HG02840 (cell line): ENCODE data around the gene IER3.

Source experiments
- ATAC-seq: cut with Tn5 transposase; IDR thresholded peaks from one replicate; pipeline ENCODE4 v1.9.1; 2021; ENCODE audit warnings: mild to moderate bottlenecking, moderate library complexity, moderate number of reproducible peaks; ENCODE audit not compliant: unreplicated experiment, low FRiP score

Gene IER3

GRCh38 chr6:30749554-30750378 is 5.4 kb upstream of the IER3 start:
- no peak for ATAC-seq

- no peak for ATAC-seq
These were observed 4.6 kb upstream of the IER3 start for GRCh38 chr6:30748851-30749540.

GRCh38 chr6:30747902-30748769 is 3.8 kb upstream of the IER3 start:
- ATAC-seq = no peak

- no peak for ATAC-seq
These were observed 2.9 kb upstream of the IER3 start for GRCh38 chr6:30747300-30747687.

- peak; percentile 22 for ATAC-seq
These were observed 971 bp downstream of the IER3 start for GRCh38 chr6:30743099-30744053.

- ATAC-seq = peak; percentile 59
These were observed 1.8 kb downstream of the IER3 start, which contains the start of gene FLOT1 for GRCh38 chr6:30742316-30743098. FLOT1 (minus strand) TSS chr6:30742687; CDS start chr6:30742189, 498 bp downstream.

- no peak for ATAC-seq
These were observed 2.5 kb downstream of the IER3 start for GRCh38 chr6:30741789-30742315.

GRCh38 chr6:30741063-30741779 is 3.1 kb downstream of the IER3 start:
- no peak for ATAC-seq

- no peak for ATAC-seq
These were observed 3.8 kb downstream of the IER3 start for GRCh38 chr6:30740540-30740870.

GRCh38 chr6:30738532-30738931 is 5.8 kb downstream of the IER3 start:
- ATAC-seq = no peak

- no peak for ATAC-seq
These were observed 8.6 kb downstream of the IER3 start for GRCh38 chr6:30735668-30736314.

- ATAC-seq = no peak
These were observed 12.0 kb downstream of the IER3 start for GRCh38 chr6:30732237-30732943.

GRCh38 chr6:30730601-30731435 is 13.5 kb downstream of the IER3 start:
- no peak for ATAC-seq

GRCh38 chr6:30727920-30728553 is 16.3 kb downstream of the IER3 start:
- no peak for ATAC-seq

GRCh38 chr6:30726506-30727413 is 17.6 kb downstream of the IER3 start:
- no peak for ATAC-seq
